Naive thymus-derived CD8-positive, alpha-beta T cell (primary cell): Measurements from ENCODE around the gene SERPINB13. TPM values are rescaled to one million over a fixed set of nuclear protein-coding genes. Genes with fewer than 3 reads are reported as not detected.

ENCODE experiments used
- ATAC-seq, 2 donors: fragments of 150-1000 bp; cut with Tn5 transposase in 1 of 2; sonication (Bioruptor Pico), chemical (Tn5 transposase) in 1 of 2; 1 replicate in 1 of 2; 2 replicates in 1 of 2; pipeline ENCODE4 v1.10.0; 2021; ENCODE audit warnings: mild to moderate bottlenecking in 2 of 2, moderate library complexity in 2 of 2
- POLR2A ChIA-PET: fragments of 350-600 bp; sonication (Branson Sonifier 250); formaldehyde crosslinking; loops from one replicate; lab custom pipeline; 2021; ENCODE audit warnings: antibody characterized with exemption; lab: Charles Lee
- DNase-seq, 10 donors: peaks; one replicate each; pipeline versions ENCODE4 v3.0.0 to v3.0.0-alpha.2; 2020 to 2022
- H3K27ac Mint-ChIP-seq, 10 donors: one replicate each; pipeline ENCODE4 v1.8.0; 2020 to 2022; ENCODE audit warnings: mild to moderate bottlenecking in 10 of 10, mixed read lengths in 10 of 10, moderate library complexity in 4 of 10, inconsistent platforms in 1 of 10
- H3K27me3 Mint-ChIP-seq, 5 donors: one replicate each; pipeline ENCODE4 v1.8.0; 2021 to 2022; ENCODE audit warnings: mixed read lengths in 5 of 5
- H3K36me3 Mint-ChIP-seq, 3 donors: one replicate each; pipeline ENCODE4 v1.8.0; 2020 to 2022; ENCODE audit warnings: mixed read lengths in 3 of 3, mild to moderate bottlenecking in 2 of 3, inconsistent platforms in 1 of 3
- H3K4me1 Mint-ChIP-seq, 4 donors: one replicate each; pipeline ENCODE4 v1.8.0; 2021 to 2022; ENCODE audit warnings: mixed read lengths in 4 of 4
- H3K4me3 Mint-ChIP-seq, 10 donors: one replicate each; pipeline ENCODE4 v1.8.0; 2020 to 2022; ENCODE audit warnings: mild to moderate bottlenecking in 10 of 10, mixed read lengths in 10 of 10, moderate library complexity in 6 of 10, inconsistent platforms in 1 of 10
- H3K9me3 Mint-ChIP-seq, 9 donors: one replicate each; pipeline ENCODE4 v1.8.0; 2020 to 2022; ENCODE audit warnings: mixed read lengths in 9 of 9, mild to moderate bottlenecking in 3 of 9, inconsistent platforms in 1 of 9, moderate library complexity in 1 of 9
- polyA plus RNA-seq, 3 donors: library from polyadenylated mRNA; unstranded; fragments of 300-500 nt; fragmentation: Illumina TruSeq; gene quantifications; one replicate each; pipeline ENCODE4 v1.2.3, GENCODE V29; 2021
- total RNA-seq, 8 experiments: library from RNA in 2 of 8; stranded (reverse) in 2 of 8; gene quantifications; one replicate each; pipeline ENCODE4 v1.2.3 and lab custom pipeline; 2021 to 2026

Gene SERPINB13, protein sequence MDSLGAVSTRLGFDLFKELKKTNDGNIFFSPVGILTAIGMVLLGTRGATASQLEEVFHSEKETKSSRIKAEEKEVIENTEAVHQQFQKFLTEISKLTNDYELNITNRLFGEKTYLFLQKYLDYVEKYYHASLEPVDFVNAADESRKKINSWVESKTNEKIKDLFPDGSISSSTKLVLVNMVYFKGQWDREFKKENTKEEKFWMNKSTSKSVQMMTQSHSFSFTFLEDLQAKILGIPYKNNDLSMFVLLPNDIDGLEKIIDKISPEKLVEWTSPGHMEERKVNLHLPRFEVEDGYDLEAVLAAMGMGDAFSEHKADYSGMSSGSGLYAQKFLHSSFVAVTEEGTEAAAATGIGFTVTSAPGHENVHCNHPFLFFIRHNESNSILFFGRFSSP
- total RNA-seq (not detected), polyA plus RNA-seq (not detected), total RNA-seq (lab: John Stamatoyannopoulos, UW) (0 to 0.09 (median 0) reads per million in 6 experiments)

DNA sequence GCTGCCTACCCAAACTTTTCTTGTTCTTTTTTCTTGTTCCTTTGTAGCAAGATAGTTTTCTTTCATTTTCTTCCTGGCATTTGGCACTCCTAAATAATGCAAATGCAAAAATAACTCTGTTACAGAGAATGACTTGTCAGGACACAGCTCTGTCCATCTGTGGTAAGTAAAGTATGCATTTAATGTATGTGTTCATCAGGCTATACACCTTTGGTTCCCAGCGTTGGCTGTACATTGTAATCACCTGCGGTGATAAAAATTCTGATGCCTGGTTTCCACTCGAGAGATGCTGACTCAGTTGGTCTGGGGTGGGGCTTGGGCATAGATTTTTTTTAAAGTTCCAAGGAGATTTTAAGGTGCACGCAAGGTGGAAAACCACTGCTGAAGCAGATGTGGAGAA is at the start of gene SERPINB13:
SERPINB13 (plus strand) TSS at position 378 of the 400 bp plus-strand sequence. CDS start 1,325 bp downstream, outside the sequence.
- Mint-ChIP-seq H3K9me3 (peaks cover 0 to 2% (median 0%) of the 10 kb centered on the region in 9 donors), H3K4me1 (no peaks in the 10 kb centered on the region), H3K4me3 (no peak within 1 kb of the TSS), H3K27me3 (peaks cover 6 to 31% (median 13%) of the 10 kb centered on the region in 5 donors), H3K36me3 (no peaks in the 10 kb centered on the region), H3K27ac (no peak within 1 kb of the TSS)
- POLR2A ChIA-PET, result no interaction called here
- DNase-seq, result no peak
- ATAC-seq, result no peak

- Mint-ChIP-seq H3K4me1 (no peaks in the 10 kb centered on the region), H3K4me3 (no peak overlapping the region), H3K36me3 (no peaks in the 10 kb centered on the region), H3K27me3 (peaks cover 10 to 34% (median 21%) of the 10 kb centered on the region in 5 donors), H3K9me3 (no peaks in the 10 kb centered on the region), H3K27ac (no peak overlapping the region)
- POLR2A ChIA-PET, result no interaction called here
- ATAC-seq (no peak), DNase-seq (no peak)
Observed at GRCh38 chr18:63539904-63540510, 47.1 kb upstream of the SERPINB13 start.

- POLR2A ChIA-PET, result no interaction called here
- H3K4me3 Mint-ChIP-seq, result no peak within 1 kb of the TSS
- no peaks in the 10 kb centered on the region for H3K9me3 Mint-ChIP-seq
Observed at GRCh38 chr18:63542069-63542468, 45.1 kb upstream of the SERPINB13 start, which contains the start of gene SERPINB12. SERPINB12 (plus strand) TSS chr18:63542369; CDS start chr18:63556160, 13,791 bp downstream.

DNA sequence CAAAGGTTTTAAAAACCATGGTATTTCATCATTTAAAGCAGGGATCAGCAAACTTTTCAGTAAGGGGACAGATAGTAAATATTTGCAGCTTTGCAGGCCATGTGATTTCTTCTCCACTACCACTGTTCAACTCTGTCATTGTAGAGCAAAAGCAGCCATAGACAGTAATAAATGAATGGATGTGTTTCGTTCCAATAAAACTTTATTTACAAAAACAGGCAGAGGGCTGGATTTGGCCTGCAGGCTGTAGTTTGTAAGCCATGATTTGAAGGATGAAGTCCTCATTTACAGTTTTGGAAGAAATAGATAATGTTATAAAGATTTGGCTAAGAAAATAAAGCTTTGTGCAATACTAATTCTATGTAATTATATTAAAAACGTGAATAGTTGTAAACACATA is 43.1 kb upstream of the SERPINB13 start:
- DNase-seq (no peak), ATAC-seq (no peak)
- no peaks in the 10 kb centered on the region for H3K4me1 Mint-ChIP-seq
- peaks cover 11 to 38% (median 17%) of the 10 kb centered on the region in 5 donors for H3K27me3 Mint-ChIP-seq
- H3K36me3 Mint-ChIP-seq, result no peaks in the 10 kb centered on the region
- POLR2A ChIA-PET, result no interaction called here
- H3K9me3 Mint-ChIP-seq, result no peaks in the 10 kb centered on the region
- H3K27ac Mint-ChIP-seq, result no peak overlapping the region
- H3K4me3 Mint-ChIP-seq, result no peak overlapping the region

More at GRCh38 chr18:63542069-63542468, 45.1 kb upstream of the SERPINB13 start, which contains the start of gene SERPINB12:
- H3K4me1 Mint-ChIP-seq, result no peaks in the 10 kb centered on the region
- ATAC-seq, result no peak
- no peaks in the 10 kb centered on the region for H3K36me3 Mint-ChIP-seq
- DNase-seq, result no peak
- H3K27me3 Mint-ChIP-seq, result peaks cover 11 to 40% (median 20%) of the 10 kb centered on the region in 5 donors
- no peak within 1 kb of the TSS for H3K27ac Mint-ChIP-seq

DNA sequence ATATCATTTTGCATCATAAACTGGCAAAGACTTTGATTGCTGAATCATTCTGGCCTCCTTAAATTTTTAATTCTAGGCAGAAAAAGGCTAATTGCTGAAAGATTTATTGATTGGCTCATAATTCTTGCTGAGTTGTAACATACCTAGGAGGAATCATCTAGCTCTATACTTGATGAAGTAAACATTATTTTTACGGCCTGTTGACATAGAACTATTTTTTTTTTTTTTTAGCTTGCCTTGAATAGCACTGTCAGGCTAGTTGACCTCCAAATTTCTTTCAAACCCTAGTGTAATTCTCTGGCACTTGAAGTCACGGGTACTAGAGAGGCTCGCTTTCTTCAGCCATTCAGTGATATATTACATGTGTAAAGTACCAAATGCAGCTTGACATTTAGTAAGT is 42.1 kb upstream of the SERPINB13 start:
- ATAC-seq (no peak), DNase-seq (no peak)
- no peaks in the 10 kb centered on the region for H3K36me3 Mint-ChIP-seq
- H3K9me3 Mint-ChIP-seq, result no peaks in the 10 kb centered on the region
- H3K27ac Mint-ChIP-seq, result no peak overlapping the region
- H3K27me3 Mint-ChIP-seq, result peaks cover 6 to 32% (median 15%) of the 10 kb centered on the region in 5 donors
- POLR2A ChIA-PET, result interaction anchor here (0.6 kb wide), 1 partner anchor 403 kb away, joined by 3 read pairs; no protein-coding TSS in a partner anchor
- H3K4me3 Mint-ChIP-seq, result no peak overlapping the region
- H3K4me1 Mint-ChIP-seq, result no peaks in the 10 kb centered on the region

- no peak overlapping the region for H3K4me3 Mint-ChIP-seq
- H3K9me3 Mint-ChIP-seq, result no peaks in the 10 kb centered on the region
- no peaks in the 10 kb centered on the region for H3K4me1 Mint-ChIP-seq
- DNase-seq (no peak), ATAC-seq (no peak)
- POLR2A ChIA-PET, result no interaction called here
- no peaks in the 10 kb centered on the region for H3K36me3 Mint-ChIP-seq
- H3K27ac Mint-ChIP-seq, result no peak overlapping the region
- H3K27me3 Mint-ChIP-seq, result peaks cover 7 to 25% (median 9%) of the 10 kb centered on the region in 5 donors
Observed at GRCh38 chr18:63550068-63550467, 37.1 kb upstream of the SERPINB13 start.

- DNase-seq, result no peak
- peaks cover 3 to 21% (median 7%) of the 10 kb centered on the region in 5 donors for H3K27me3 Mint-ChIP-seq
- H3K27ac Mint-ChIP-seq, result no peak overlapping the region
- H3K4me1 Mint-ChIP-seq, result no peaks in the 10 kb centered on the region
- POLR2A ChIA-PET, result no interaction called here
- H3K4me3 Mint-ChIP-seq, result no peak overlapping the region
- no peaks in the 10 kb centered on the region for H3K9me3 Mint-ChIP-seq
- ATAC-seq, result no peak
- H3K36me3 Mint-ChIP-seq, result no peaks in the 10 kb centered on the region
Observed at GRCh38 chr18:63551769-63552168, 35.4 kb upstream of the SERPINB13 start.

DNA sequence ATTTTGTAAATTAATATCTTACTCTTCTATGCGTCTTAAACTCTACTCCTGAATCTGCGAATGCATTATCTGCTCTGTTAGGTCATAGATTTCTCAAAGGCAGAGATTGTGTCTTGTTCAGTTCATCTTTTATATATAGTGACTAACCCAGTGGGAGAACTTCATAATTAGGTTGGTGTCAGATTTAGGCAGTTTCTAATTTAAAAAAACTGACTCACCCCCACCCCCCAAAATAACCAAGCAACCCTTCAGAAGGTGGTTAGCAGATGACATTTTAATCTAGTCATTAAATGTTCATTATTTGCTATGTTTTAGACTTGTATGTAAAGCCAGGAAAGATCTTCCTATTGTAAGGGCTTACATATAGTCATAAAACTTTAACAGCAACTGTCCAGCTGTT is 34.6 kb upstream of the SERPINB13 start:
- H3K4me3 Mint-ChIP-seq, result no peak overlapping the region
- ATAC-seq, result no peak

GRCh38 chr18:63553081-63553480 is 34.1 kb upstream of the SERPINB13 start:
- DNase-seq (no peak), ATAC-seq (no peak)
- no peaks in the 10 kb centered on the region for H3K4me1 Mint-ChIP-seq
- no peak overlapping the region for H3K4me3 Mint-ChIP-seq
- H3K9me3 Mint-ChIP-seq, result no peaks in the 10 kb centered on the region
- POLR2A ChIA-PET, result no interaction called here
- no peaks in the 10 kb centered on the region for H3K36me3 Mint-ChIP-seq
- peaks cover 0 to 10% (median 5%) of the 10 kb centered on the region in 5 donors for H3K27me3 Mint-ChIP-seq
- H3K27ac Mint-ChIP-seq, result no peak overlapping the region

More for the DNA sequence above, 34.6 kb upstream of the SERPINB13 start:
- Mint-ChIP-seq H3K36me3 (no peaks in the 10 kb centered on the region), H3K4me1 (no peaks in the 10 kb centered on the region), H3K27me3 (peaks cover 3 to 15% (median 5%) of the 10 kb centered on the region in 5 donors), H3K27ac (no peak overlapping the region), H3K9me3 (no peaks in the 10 kb centered on the region)
- no peak for DNase-seq
- POLR2A ChIA-PET, result no interaction called here

- Mint-ChIP-seq H3K4me1 (no peaks in the 10 kb centered on the region), H3K4me3 (no peak overlapping the region), H3K9me3 (no peaks in the 10 kb centered on the region), H3K36me3 (no peaks in the 10 kb centered on the region), H3K27ac (no peak overlapping the region), H3K27me3 (peaks cover 8 to 18% (median 13%) of the 10 kb centered on the region in 5 donors)
- DNase-seq (no peak), ATAC-seq (no peak)
- POLR2A ChIA-PET, result no interaction called here
Observed at GRCh38 chr18:63559567-63560491, 27.3 kb upstream of the SERPINB13 start.

- peaks cover 6 to 23% (median 14%) of the 10 kb centered on the region in 5 donors for H3K27me3 Mint-ChIP-seq
- no peak for DNase-seq
- no peaks in the 10 kb centered on the region for H3K9me3 Mint-ChIP-seq
- H3K4me3 Mint-ChIP-seq, result no peak overlapping the region
- H3K36me3 Mint-ChIP-seq, result no peaks in the 10 kb centered on the region
- POLR2A ChIA-PET, result no interaction called here
- no peaks in the 10 kb centered on the region for H3K4me1 Mint-ChIP-seq
- no peak for ATAC-seq
- H3K27ac Mint-ChIP-seq, result peak overlapping the region in 1 of 10 donors; percentile 40
Observed at GRCh38 chr18:63562284-63562683, 24.9 kb upstream of the SERPINB13 start.

- no peak for ATAC-seq
- Mint-ChIP-seq H3K9me3 (peaks cover 0 to 2% (median 0%) of the 10 kb centered on the region in 9 donors), H3K4me3 (no peak overlapping the region), H3K4me1 (no peaks in the 10 kb centered on the region), H3K36me3 (no peaks in the 10 kb centered on the region), H3K27ac (no peak overlapping the region), H3K27me3 (peaks cover 8 to 36% (median 17%) of the 10 kb centered on the region in 5 donors)
- POLR2A ChIA-PET, result no interaction called here
- DNase-seq, result no peak
Observed at GRCh38 chr18:63564021-63564420, 23.1 kb upstream of the SERPINB13 start.
